IPS-18c (cell line): ENCODE results near the gene GTF2A1.

Experiments used
- H3K4me3 ChIP-seq: 2 replicates; pipeline ENCODE4 v1.7.0; 2013; ENCODE audit warnings: low read depth, mild to moderate bottlenecking, low read length, moderate library complexity; ENCODE audit not compliant: insufficient read depth
- H3K9me3 ChIP-seq: one replicate; pipeline ENCODE4 v1.6.1; 2013; ENCODE audit warnings: mild to moderate bottlenecking, low read length, moderate library complexity; ENCODE audit not compliant: control insufficient read depth, insufficient read depth

Gene GTF2A1

DNA sequence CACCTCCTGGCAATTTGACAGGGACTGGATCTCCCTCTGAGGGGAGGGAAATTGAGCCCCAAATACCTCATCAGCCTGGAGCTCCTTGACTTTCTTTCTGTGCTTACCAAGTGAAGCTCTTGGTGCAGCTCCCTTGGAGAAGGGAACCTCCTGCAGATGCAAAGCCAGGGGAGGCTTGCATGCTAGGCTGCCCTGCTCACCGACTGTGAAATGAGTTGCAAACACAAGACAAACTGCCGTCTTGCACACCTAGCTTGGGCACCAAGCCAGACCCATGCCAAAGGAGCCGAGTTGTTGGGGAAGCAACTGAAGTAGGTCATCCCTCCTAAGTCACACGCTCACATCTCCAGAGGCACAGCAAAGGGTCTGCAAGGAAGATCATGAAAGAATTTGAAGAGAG, 95.2 kb downstream of the GTF2A1 start:
- no peaks in the 10 kb centered on the region for H3K9me3 ChIP-seq
- H3K4me3 ChIP-seq, result no peak overlapping the region
